Measurements from ENCODE around the gene SLC34A1.
"Not testable (repeated sequence)": the region's sequence is repeated elsewhere in the genome, so short reads cannot be mapped to it uniquely, and the experiment has no call there.

The SLC34A1 gene

GRCh38 chr5:177414481-177414880, 30.2 kb downstream of the SLC34A1 start:
- DNase-seq: no peak

- DNase-seq: not testable (repeated sequence)
Measured at GRCh38 chr5:177417081-177417480, 32.8 kb downstream of the SLC34A1 start.

- no peak for DNase-seq
Measured at GRCh38 chr5:177419046-177419445, 34.8 kb downstream of the SLC34A1 start.

- not testable (repeated sequence) for DNase-seq
Measured at GRCh38 chr5:177420472-177420871, 36.2 kb downstream of the SLC34A1 start.

- DNase-seq: no peak
Measured at GRCh38 chr5:177421062-177421798, 37.0 kb downstream of the SLC34A1 start.

- no peak for DNase-seq
Measured at GRCh38 chr5:177423671-177424070, 39.4 kb downstream of the SLC34A1 start.

- DNase-seq: no peak
Measured at GRCh38 chr5:177425196-177425800, 41.1 kb downstream of the SLC34A1 start.

- peak; percentile 100 for DNase-seq
Measured at GRCh38 chr5:177425801-177426565, 41.7 kb downstream of the SLC34A1 start.

GRCh38 chr5:177426566-177427210, 42.5 kb downstream of the SLC34A1 start, which contains the start of gene GRK6:
TSS of gene GRK6 (plus strand) at chr5:177426676. CDS start at chr5:177426846, 170 bp downstream.
- DNase-seq: peak; percentile 77

GRCh38 chr5:177427211-177427822, 43.1 kb downstream of the SLC34A1 start:
- DNase-seq: peak; percentile 40

- peak; percentile 70 for DNase-seq
Measured at GRCh38 chr5:177427919-177428573, 43.8 kb downstream of the SLC34A1 start.

GRCh38 chr5:177428574-177429217, 44.5 kb downstream of the SLC34A1 start:
- DNase-seq: no peak

- DNase-seq: peak; percentile 94
Measured at GRCh38 chr5:177429248-177430040, 45.2 kb downstream of the SLC34A1 start.

GRCh38 chr5:177430140-177430951, 46.1 kb downstream of the SLC34A1 start:
- DNase-seq: no peak

- peak; percentile 33 for DNase-seq
Measured at GRCh38 chr5:177430972-177431316, 46.7 kb downstream of the SLC34A1 start.

- peak; percentile 92 for DNase-seq
Measured at GRCh38 chr5:177431317-177432142, 47.3 kb downstream of the SLC34A1 start.

- no peak for DNase-seq
Measured at GRCh38 chr5:177432143-177432838, 48.1 kb downstream of the SLC34A1 start.
